Type B pancreatic cell (in vitro differentiated cells): ENCODE results near the gene IFNK. TPM values are rescaled to one million over a fixed set of nuclear protein-coding genes. Genes with fewer than 3 reads are reported as not detected.

Experiments
- DNase-seq: peaks from one replicate; pipeline ENCODE4 v3.0.0; 2021; ENCODE audit warnings: mixed read lengths; ENCODE audit not compliant: unreplicated experiment; ENCODE audit errors: extremely low spot score
- H3K27ac Mint-ChIP-seq: 2 replicates; pipeline ENCODE4 v1.8.0; 2021; ENCODE audit warnings: mild to moderate bottlenecking, mixed read lengths
- H3K27me3 Mint-ChIP-seq: 2 replicates; pipeline ENCODE4 v1.8.0; 2021; ENCODE audit warnings: mixed read lengths
- H3K36me3 Mint-ChIP-seq: 2 replicates; pipeline ENCODE4 v1.8.0; 2021; ENCODE audit warnings: mixed read lengths
- H3K4me1 Mint-ChIP-seq: one replicate; pipeline ENCODE4 v1.8.0; 2021; ENCODE audit warnings: mixed read lengths; ENCODE audit not compliant: unreplicated experiment
- H3K4me3 Mint-ChIP-seq: 2 replicates; pipeline ENCODE4 v1.8.0; 2021; ENCODE audit warnings: mild to moderate bottlenecking, mixed read lengths
- H3K9me3 Mint-ChIP-seq: 2 replicates; pipeline ENCODE4 v1.8.0; 2021; ENCODE audit warnings: mixed read lengths
- CTCF ChIP-seq: fragments of 200-600 bp; sonication (generic); conservative IDR thresholded peaks from 2 replicates; pipeline ENCODE4 v1.5.0; 2021; ENCODE audit warnings: antibody characterized with exemption, mild to moderate bottlenecking
- total RNA-seq: library from RNA; stranded (reverse); gene quantifications from 2 replicates; pipeline ENCODE4 v1.2.1, GENCODE V29; 2021; ENCODE audit warnings: low replicate concordance

The IFNK gene
- total RNA-seq, 1 donor from 2014 or later, result not detected

DNA sequence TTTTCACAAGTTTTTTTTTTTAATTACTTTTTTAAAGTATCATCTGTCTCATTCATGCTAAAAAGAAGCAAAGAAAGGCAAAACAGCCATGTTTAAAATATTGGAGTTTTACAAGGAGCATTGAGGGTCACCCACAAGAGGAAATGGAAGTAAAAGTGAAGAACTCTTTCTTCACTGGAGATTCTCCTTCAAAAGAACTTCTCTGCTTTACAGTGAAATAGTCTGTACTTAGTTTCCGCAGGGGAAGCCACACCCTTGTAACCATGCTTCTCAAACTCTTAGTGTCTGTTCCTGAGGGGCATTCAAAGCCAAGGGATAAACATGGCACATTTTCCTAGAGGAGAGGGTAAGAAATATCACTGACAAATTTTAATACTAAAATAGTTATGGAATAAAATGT is 40.6 kb downstream of the IFNK start:
- H3K27me3 Mint-ChIP-seq, result no peaks in the 10 kb centered on the region
- no peaks in the 10 kb centered on the region for H3K9me3 Mint-ChIP-seq
- no peak overlapping the region for H3K4me3 Mint-ChIP-seq
- DNase-seq, result no peak
- TF ChIP-seq CTCF, result no peak
- peaks cover 13% of the 10 kb centered on the region for H3K4me1 Mint-ChIP-seq
- no peak overlapping the region for H3K27ac Mint-ChIP-seq
- peaks cover 12% of the 10 kb centered on the region for H3K36me3 Mint-ChIP-seq

GRCh38 chr9:27565696-27566095 is 41.6 kb downstream of the IFNK start:
- no peak for TF ChIP-seq CTCF
- Mint-ChIP-seq H3K27me3 (no peaks in the 10 kb centered on the region), H3K36me3 (peaks cover 12% of the 10 kb centered on the region), H3K27ac (no peak overlapping the region), H3K4me1 (peaks cover 13% of the 10 kb centered on the region), H3K4me3 (no peak overlapping the region), H3K9me3 (no peaks in the 10 kb centered on the region)
- no peak for DNase-seq

- DNase-seq, result no peak
- peaks cover 13% of the 10 kb centered on the region for H3K4me1 Mint-ChIP-seq
- H3K27me3 Mint-ChIP-seq, result no peaks in the 10 kb centered on the region
- H3K27ac Mint-ChIP-seq, result no peak overlapping the region
- no peak overlapping the region for H3K4me3 Mint-ChIP-seq
- H3K36me3 Mint-ChIP-seq, result peaks cover 12% of the 10 kb centered on the region
- no peaks in the 10 kb centered on the region for H3K9me3 Mint-ChIP-seq
- no peak for TF ChIP-seq CTCF
Measured at GRCh38 chr9:27566118-27566517, 42.0 kb downstream of the IFNK start.

DNA sequence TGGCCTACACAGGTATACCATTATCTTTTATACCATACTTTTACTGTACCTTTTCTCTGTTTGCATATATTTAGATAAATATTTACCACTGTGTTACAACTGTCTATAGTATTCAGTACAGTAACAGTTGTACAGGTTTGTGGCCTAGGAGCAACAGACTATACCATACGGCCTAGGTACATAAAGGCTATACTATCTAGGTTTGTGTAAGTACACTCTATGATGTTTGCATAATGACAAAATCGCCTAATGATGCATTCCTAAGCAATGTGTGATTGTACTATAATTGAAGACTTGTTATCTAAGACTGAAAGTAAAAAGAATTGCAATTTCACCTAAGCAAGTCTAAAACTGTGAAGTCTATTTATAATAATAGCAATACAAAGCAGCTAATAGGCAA is 45.3 kb downstream of the IFNK start:
- H3K27ac Mint-ChIP-seq, result no peak overlapping the region

GRCh38 chr9:27571011-27571410 is 46.9 kb downstream of the IFNK start:
- TF ChIP-seq CTCF, result no peak
- no peaks in the 10 kb centered on the region for H3K9me3 Mint-ChIP-seq
- H3K27me3 Mint-ChIP-seq, result peaks cover 8% of the 10 kb centered on the region
- peak overlapping the region; percentile 23 for H3K4me3 Mint-ChIP-seq
- DNase-seq, result no peak
- H3K27ac Mint-ChIP-seq, result no peak overlapping the region
- peaks cover 4% of the 10 kb centered on the region for H3K36me3 Mint-ChIP-seq
- peaks cover 16% of the 10 kb centered on the region for H3K4me1 Mint-ChIP-seq

More for the DNA sequence above, 45.3 kb downstream of the IFNK start:
- TF ChIP-seq CTCF, result no peak
- no peak overlapping the region for H3K4me3 Mint-ChIP-seq
- peaks cover 16% of the 10 kb centered on the region for H3K4me1 Mint-ChIP-seq
- H3K36me3 Mint-ChIP-seq, result peaks cover 4% of the 10 kb centered on the region
- H3K27me3 Mint-ChIP-seq, result peaks cover 8% of the 10 kb centered on the region
- H3K9me3 Mint-ChIP-seq, result no peaks in the 10 kb centered on the region
- DNase-seq, result no peak

DNA sequence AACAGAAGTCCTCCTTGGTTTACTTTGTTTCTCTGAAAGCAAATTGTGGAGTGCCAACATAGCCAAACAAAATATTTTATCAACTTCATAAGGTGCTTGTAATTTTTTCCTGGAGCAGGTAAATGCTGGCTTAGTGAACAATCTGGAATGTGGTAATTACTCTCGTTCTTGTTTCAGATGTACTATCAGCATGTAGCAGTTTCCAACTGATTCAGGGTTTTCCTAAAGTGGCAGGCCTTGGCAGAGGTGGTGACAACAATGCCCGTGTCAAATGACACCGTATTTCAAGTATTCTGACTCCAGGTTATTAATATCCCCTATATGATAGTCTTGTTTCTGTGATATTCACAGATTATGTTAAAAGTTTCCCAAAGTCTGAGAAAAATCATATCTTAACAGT is 48.0 kb downstream of the IFNK start:
- TF ChIP-seq CTCF, result no peak
- Mint-ChIP-seq H3K27ac (peak overlapping the region; percentile 100), H3K4me1 (peaks cover 12% of the 10 kb centered on the region), H3K9me3 (no peaks in the 10 kb centered on the region), H3K4me3 (peak overlapping the region; percentile 99), H3K27me3 (peaks cover 8% of the 10 kb centered on the region), H3K36me3 (no peaks in the 10 kb centered on the region)
- DNase-seq, result no peak
